ENCODE data around the gene SMIM36.
"Not testable (repeated sequence)": the region's sequence is repeated elsewhere in the genome, so short reads cannot be mapped to it uniquely, and the experiment has no call there.

The SMIM36 gene

GRCh38 chr17:55416470-55417052 is 94.7 kb downstream of the SMIM36 start:
- Histone ChIP-seq H3K36me3 (ENCODE audit: insufficient read depth, low read length) (peaks cover 15% of the 10 kb centered on the region), H3K9ac (ENCODE audit: low read length) (no peak overlapping the region), H3K27me3 (ENCODE audit: control insufficient read depth in 1 of 2, insufficient read depth in 2 of 2, low read length in 2 of 2) (no peaks in the 10 kb centered on the region), H3K4me3 (ENCODE audit: low read depth in 1 of 2, low read length in 2 of 2) (no peak overlapping the region), H3K27ac (ENCODE audit: low read depth, low read length) (no peak overlapping the region), H3K9me3 (ENCODE audit: low read length) (no peaks in the 10 kb centered on the region), H3K4me1 (ENCODE audit: insufficient read depth, low read length) (peaks cover 45% of the 10 kb centered on the region)

GRCh38 chr17:55416000-55416399 is 95.3 kb downstream of the SMIM36 start:
- peaks cover 45% of the 10 kb centered on the region for H3K4me1 ChIP-seq (ENCODE audit: insufficient read depth, low read length)
- H3K9ac ChIP-seq (ENCODE audit: low read length) = no peak overlapping the region
- H3K9me3 ChIP-seq (ENCODE audit: low read length) = no peaks in the 10 kb centered on the region
- H3K27ac ChIP-seq (ENCODE audit: low read depth, low read length) = no peak overlapping the region
- H3K27me3 ChIP-seq (ENCODE audit: control insufficient read depth in 1 of 2, insufficient read depth in 2 of 2, low read length in 2 of 2) = no peaks in the 10 kb centered on the region
- no peak overlapping the region for H3K4me3 ChIP-seq (ENCODE audit: low read depth in 1 of 2, low read length in 2 of 2)
- peaks cover 20% of the 10 kb centered on the region for H3K36me3 ChIP-seq (ENCODE audit: insufficient read depth, low read length)

GRCh38 chr17:55414983-55415382 is 96.3 kb downstream of the SMIM36 start:
- peaks cover 30% of the 10 kb centered on the region for H3K36me3 ChIP-seq (ENCODE audit: insufficient read depth, low read length)
- no peaks in the 10 kb centered on the region for H3K27me3 ChIP-seq (ENCODE audit: control insufficient read depth in 1 of 2, insufficient read depth in 2 of 2, low read length in 2 of 2)
- H3K9me3 ChIP-seq (ENCODE audit: low read length) = no peaks in the 10 kb centered on the region
- no peak overlapping the region for H3K9ac ChIP-seq (ENCODE audit: low read length)
- peaks cover 40% of the 10 kb centered on the region for H3K4me1 ChIP-seq (ENCODE audit: insufficient read depth, low read length)
- no peak overlapping the region for H3K27ac ChIP-seq (ENCODE audit: low read depth, low read length)
- H3K4me3 ChIP-seq (ENCODE audit: low read depth in 1 of 2, low read length in 2 of 2) = no peak overlapping the region

DNA sequence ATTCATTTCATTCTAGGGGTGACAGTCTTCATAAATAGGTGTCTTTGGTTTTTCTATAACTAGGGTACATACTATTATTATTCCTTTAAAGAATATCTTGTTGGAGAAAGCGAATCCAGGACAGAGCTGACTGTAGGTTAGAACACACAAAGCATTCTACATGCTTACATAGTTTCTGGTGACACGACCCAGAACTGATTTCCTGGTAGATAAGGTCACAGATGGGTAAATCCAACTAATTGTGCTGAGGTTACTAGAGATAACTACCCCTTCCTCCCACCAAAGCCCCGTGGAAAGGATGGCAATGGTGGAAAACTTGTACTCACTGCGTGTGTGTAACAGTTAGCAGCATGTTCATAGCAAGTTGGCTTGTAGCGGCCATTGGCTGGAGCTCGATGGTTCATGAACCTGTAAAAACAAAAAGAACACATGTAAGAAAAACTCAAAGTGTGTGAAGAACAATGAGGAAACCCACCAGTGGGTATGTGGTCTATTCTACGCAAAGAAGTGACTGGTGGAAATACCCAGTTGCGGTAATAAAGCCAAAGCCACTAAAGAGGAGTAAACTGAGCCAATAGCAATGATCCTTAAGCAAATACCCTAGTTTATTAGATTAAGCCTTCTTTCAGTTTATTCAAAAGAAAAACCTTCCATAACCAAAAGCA is 97.3 kb downstream of the SMIM36 start:
- Histone ChIP-seq H3K4me3 (ENCODE audit: low read depth in 1 of 2, low read length in 2 of 2) (no peak overlapping the region), H3K4me1 (ENCODE audit: insufficient read depth, low read length) (peaks cover 30% of the 10 kb centered on the region), H3K9me3 (ENCODE audit: low read length) (no peaks in the 10 kb centered on the region), H3K36me3 (ENCODE audit: insufficient read depth, low read length) (peaks cover 40% of the 10 kb centered on the region), H3K27me3 (ENCODE audit: control insufficient read depth in 1 of 2, insufficient read depth in 2 of 2, low read length in 2 of 2) (no peaks in the 10 kb centered on the region), H3K27ac (ENCODE audit: low read depth, low read length) (no peak overlapping the region), H3K9ac (ENCODE audit: low read length) (no peak overlapping the region)

GRCh38 chr17:55411463-55411855 is 99.8 kb downstream of the SMIM36 start:
- H3K27me3 ChIP-seq (ENCODE audit: control insufficient read depth in 1 of 2, insufficient read depth in 2 of 2, low read length in 2 of 2) = no peaks in the 10 kb centered on the region
- H3K36me3 ChIP-seq (ENCODE audit: insufficient read depth, low read length) = peaks cover 55% of the 10 kb centered on the region
- no peaks in the 10 kb centered on the region for H3K9me3 ChIP-seq (ENCODE audit: low read length)
- peaks cover 13% of the 10 kb centered on the region for H3K4me1 ChIP-seq (ENCODE audit: insufficient read depth, low read length)
- H3K27ac ChIP-seq (ENCODE audit: low read depth, low read length) = no peak overlapping the region
- no peak overlapping the region for H3K9ac ChIP-seq (ENCODE audit: low read length)
- H3K4me3 ChIP-seq (ENCODE audit: low read depth in 1 of 2, low read length in 2 of 2) = no peak overlapping the region

- Histone ChIP-seq H3K36me3 (ENCODE audit: insufficient read depth, low read length) (peaks cover 55% of the 10 kb centered on the region), H3K27me3 (ENCODE audit: control insufficient read depth in 1 of 2, insufficient read depth in 2 of 2, low read length in 2 of 2) (no peaks in the 10 kb centered on the region), H3K9me3 (ENCODE audit: low read length) (no peaks in the 10 kb centered on the region), H3K4me1 (ENCODE audit: insufficient read depth, low read length) (peaks cover 8% of the 10 kb centered on the region), H3K4me3 (ENCODE audit: low read depth in 1 of 2, low read length in 2 of 2) (no peak overlapping the region), H3K9ac (ENCODE audit: low read length) (no peak overlapping the region), H3K27ac (ENCODE audit: low read depth, low read length) (no peak overlapping the region)
Measured at GRCh38 chr17:55410722-55411462, 100.4 kb downstream of the SMIM36 start.

GRCh38 chr17:55409030-55409800 is 102.0 kb downstream of the SMIM36 start:
- peaks cover 55% of the 10 kb centered on the region for H3K36me3 ChIP-seq (ENCODE audit: insufficient read depth, low read length)
- H3K9me3 ChIP-seq (ENCODE audit: low read length) = no peaks in the 10 kb centered on the region
- H3K9ac ChIP-seq (ENCODE audit: low read length) = no peak overlapping the region
- H3K4me1 ChIP-seq (ENCODE audit: insufficient read depth, low read length) = no peaks in the 10 kb centered on the region
- H3K4me3 ChIP-seq (ENCODE audit: low read depth in 1 of 2, low read length in 2 of 2) = no peak overlapping the region
- no peak overlapping the region for H3K27ac ChIP-seq (ENCODE audit: low read depth, low read length)
- no peaks in the 10 kb centered on the region for H3K27me3 ChIP-seq (ENCODE audit: control insufficient read depth in 1 of 2, insufficient read depth in 2 of 2, low read length in 2 of 2)

GRCh38 chr17:55407641-55408566 is 103.3 kb downstream of the SMIM36 start:
- H3K27ac ChIP-seq (ENCODE audit: low read depth, low read length) = no peak overlapping the region
- H3K9me3 ChIP-seq (ENCODE audit: low read length) = no peaks in the 10 kb centered on the region
- H3K27me3 ChIP-seq (ENCODE audit: control insufficient read depth in 1 of 2, insufficient read depth in 2 of 2, low read length in 2 of 2) = no peaks in the 10 kb centered on the region
- no peak overlapping the region for H3K4me3 ChIP-seq (ENCODE audit: low read depth in 1 of 2, low read length in 2 of 2)
- no peak overlapping the region for H3K9ac ChIP-seq (ENCODE audit: low read length)
- no peaks in the 10 kb centered on the region for H3K4me1 ChIP-seq (ENCODE audit: insufficient read depth, low read length)
- peaks cover 58% of the 10 kb centered on the region for H3K36me3 ChIP-seq (ENCODE audit: insufficient read depth, low read length)

GRCh38 chr17:55405600-55405999 is 105.7 kb downstream of the SMIM36 start:
- H3K27me3 ChIP-seq (ENCODE audit: control insufficient read depth in 1 of 2, insufficient read depth in 2 of 2, low read length in 2 of 2) = no peaks in the 10 kb centered on the region
- H3K36me3 ChIP-seq (ENCODE audit: insufficient read depth, low read length) = peaks cover 48% of the 10 kb centered on the region
- no peak overlapping the region for H3K27ac ChIP-seq (ENCODE audit: low read depth, low read length)
- no peaks in the 10 kb centered on the region for H3K4me1 ChIP-seq (ENCODE audit: insufficient read depth, low read length)
- H3K9me3 ChIP-seq (ENCODE audit: low read length) = no peaks in the 10 kb centered on the region
- no peak overlapping the region for H3K9ac ChIP-seq (ENCODE audit: low read length)
- no peak overlapping the region for H3K4me3 ChIP-seq (ENCODE audit: low read depth in 1 of 2, low read length in 2 of 2)

DNA sequence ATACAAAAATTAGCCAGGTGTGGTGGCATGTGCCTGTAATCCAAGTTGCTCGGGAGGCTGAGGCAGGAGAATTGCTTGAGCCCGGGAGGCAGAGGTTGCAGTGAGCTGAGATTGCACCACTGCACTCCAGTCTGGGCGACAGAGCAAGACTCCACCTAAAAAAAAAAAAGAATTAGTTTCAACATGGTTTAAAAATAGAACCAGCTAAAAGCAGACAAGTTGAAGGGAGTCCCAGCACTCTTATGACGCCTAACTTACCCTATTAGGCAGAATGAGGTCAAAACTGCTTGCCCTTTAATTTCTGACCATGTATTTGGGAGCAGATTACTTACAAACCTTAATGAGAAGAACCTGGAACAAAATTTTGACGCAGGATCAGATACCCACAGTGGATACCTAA is 107.1 kb downstream of the SMIM36 start:
- H3K27me3 ChIP-seq (ENCODE audit: control insufficient read depth in 1 of 2, insufficient read depth in 2 of 2, low read length in 2 of 2); H3K9me3 ChIP-seq (ENCODE audit: low read length); H3K9ac ChIP-seq (ENCODE audit: low read length); H3K4me3 ChIP-seq (ENCODE audit: low read depth in 1 of 2, low read length in 2 of 2); H3K4me1 ChIP-seq (ENCODE audit: insufficient read depth, low read length); H3K27ac ChIP-seq (ENCODE audit: low read depth, low read length): not testable (repeated sequence)
- peaks cover 42% of the 10 kb centered on the region for H3K36me3 ChIP-seq (ENCODE audit: insufficient read depth, low read length)
